ENCODE results near the gene NFE2L2.
"Not testable (repeated sequence)": the region's sequence is repeated elsewhere in the genome, so short reads cannot be mapped to it uniquely, and the experiment has no call there.

NFE2L2 gene

GRCh38 chr2:177188482-177189469, 75.8 kb downstream of the NFE2L2 start:
- no peak for DNase-seq

- no peak for DNase-seq
These were observed 76.8 kb downstream of the NFE2L2 start for GRCh38 chr2:177187631-177188312.

- not testable (repeated sequence) for DNase-seq
These were observed 78.5 kb downstream of the NFE2L2 start for GRCh38 chr2:177186038-177186437.

- DNase-seq, result no peak
These were observed 79.9 kb downstream of the NFE2L2 start for GRCh38 chr2:177184606-177185005.

- no peak for DNase-seq
These were observed 80.7 kb downstream of the NFE2L2 start for GRCh38 chr2:177183860-177184259.
